ENCODE results near the gene IMP4. TPM values are rescaled to one million over a fixed set of nuclear protein-coding genes. Genes with fewer than 3 reads are reported as not detected.

The IMP4 gene
- total and polyA plus RNA-seq, 2 donors (not counting 1 experiment from before 2014, with no cell fraction given): 102 to 164 TPM

- no peak overlapping the region for H3K4me3 Mint-ChIP-seq
- Histone ChIP-seq H3K4me3 (ENCODE audit: control extremely low read depth in 1 of 5, extremely low read depth in 1 of 5, insufficient read depth in 1 of 5, low read depth in 2 of 5, low read length in 4 of 5) (no peak overlapping the region), H3K27ac (ENCODE audit: low read length in 2 of 2) (no peak overlapping the region), H4K20me1 (ENCODE audit: control insufficient read depth, insufficient read depth, low read length, poor library complexity, severe bottlenecking) (no peaks in the 10 kb centered on the region), H3K36me3 (replicated peaks in 1 of 2; ENCODE audit: control extremely low read depth in 1 of 2, control insufficient read depth in 1 of 2, extremely low read depth in 1 of 2, insufficient read depth in 2 of 2, low read length in 1 of 2) (no peaks in the 10 kb centered on the region), H2AFZ (ENCODE audit: insufficient read depth, low read depth, low read length, poor library complexity, severe bottlenecking) (no peak overlapping the region), H3K4me1 (ENCODE audit: control insufficient read depth in 2 of 2, insufficient read depth in 2 of 2, low read length in 2 of 2) (no peaks in the 10 kb centered on the region), H3K4me2 (replicated peaks; ENCODE audit: low read depth, low read length, poor library complexity, severe bottlenecking) (no peak overlapping the region), H3K27me3 (replicated peaks in 1 of 4; ENCODE audit: control extremely low read depth in 1 of 4, control insufficient read depth in 3 of 4, insufficient read depth in 4 of 4, low read length in 3 of 4) (peaks cover 0 to 4% (median 0%) of the 10 kb centered on the region in 4 experiments), H3K9me3 (ENCODE audit: control extremely low read depth in 1 of 3, control insufficient read depth in 2 of 3, insufficient read depth in 1 of 3, low read length in 2 of 3) (no peaks in the 10 kb centered on the region), H3K9ac (ENCODE audit: low read length) (no peak overlapping the region), H3K79me2 (ENCODE audit: control insufficient read depth, insufficient read depth, low read length) (no peaks in the 10 kb centered on the region)
- no peaks in the 10 kb centered on the region for H3K9me3 Mint-ChIP-seq (ENCODE audit: insufficient read depth)
- ATAC-seq (ENCODE audit: low read depth) (no peak), DNase-seq (no peak)
- intact Hi-C loops (cut with micrococcal nuclease): no loop called here
- H3K4me1 Mint-ChIP-seq: no peaks in the 10 kb centered on the region
- no peak for TF ChIP-seq EZH2 (IDR thresholded peaks at IDR 0.05; ENCODE audit: borderline replicate concordance, insufficient read depth, low read depth, low read length, poor library complexity, severe bottlenecking)
- TF ChIP-seq CTCF (IDR thresholded peaks at IDR 0.05): no peak
- POLR2A ChIA-PET: no interaction called here
- H3K27ac Mint-ChIP-seq: no peak overlapping the region
- CTCF ChIA-PET: no interaction called here
- peaks cover 7% of the 10 kb centered on the region for H3K27me3 Mint-ChIP-seq
These were observed 31.8 kb upstream of the IMP4 start for GRCh38 chr2:130310881-130311280.

- Mint-ChIP-seq H3K27me3 (peaks cover 11% of the 10 kb centered on the region), H3K27ac (no peak overlapping the region), H3K4me3 (no peak overlapping the region), H3K4me1 (no peaks in the 10 kb centered on the region), H3K9me3 (ENCODE audit: insufficient read depth) (no peaks in the 10 kb centered on the region)
- TF ChIP-seq CTCF (IDR thresholded peaks at IDR 0.05) (no peak), EZH2 (IDR thresholded peaks at IDR 0.05; ENCODE audit: borderline replicate concordance, insufficient read depth, low read depth, low read length, poor library complexity, severe bottlenecking) (no peak)
- Histone ChIP-seq H3K9ac (ENCODE audit: low read length) (no peak overlapping the region), H3K9me3 (ENCODE audit: control extremely low read depth in 1 of 3, control insufficient read depth in 2 of 3, insufficient read depth in 1 of 3, low read length in 2 of 3) (no peaks in the 10 kb centered on the region), H3K4me3 (ENCODE audit: control extremely low read depth in 1 of 5, extremely low read depth in 1 of 5, insufficient read depth in 1 of 5, low read depth in 2 of 5, low read length in 4 of 5) (no peak overlapping the region), H3K4me2 (replicated peaks; ENCODE audit: low read depth, low read length, poor library complexity, severe bottlenecking) (no peak overlapping the region), H3K79me2 (ENCODE audit: control insufficient read depth, insufficient read depth, low read length) (no peaks in the 10 kb centered on the region), H3K36me3 (replicated peaks in 1 of 2; ENCODE audit: control extremely low read depth in 1 of 2, control insufficient read depth in 1 of 2, extremely low read depth in 1 of 2, insufficient read depth in 2 of 2, low read length in 1 of 2) (no peaks in the 10 kb centered on the region), H3K27ac (ENCODE audit: low read length in 2 of 2) (no peak overlapping the region), H2AFZ (ENCODE audit: insufficient read depth, low read depth, low read length, poor library complexity, severe bottlenecking) (no peak overlapping the region), H4K20me1 (ENCODE audit: control insufficient read depth, insufficient read depth, low read length, poor library complexity, severe bottlenecking) (no peaks in the 10 kb centered on the region), H3K4me1 (ENCODE audit: control insufficient read depth in 2 of 2, insufficient read depth in 2 of 2, low read length in 2 of 2) (no peaks in the 10 kb centered on the region), H3K27me3 (replicated peaks in 1 of 4; ENCODE audit: control extremely low read depth in 1 of 4, control insufficient read depth in 3 of 4, insufficient read depth in 4 of 4, low read length in 3 of 4) (peaks cover 0 to 8% (median 0%) of the 10 kb centered on the region in 4 experiments)
- WGBS (ENCODE audit: insufficient coverage): 84% methylated on average over 12 of the region's 12 CpGs
- ATAC-seq (ENCODE audit: low read depth): no peak
- ChIA-PET POLR2A (no interaction called here), CTCF (no interaction called here)
- intact Hi-C loops (cut with micrococcal nuclease): no loop called here
- DNase-seq: no peak
These were observed 28.8 kb upstream of the IMP4 start for GRCh38 chr2:130313812-130314334.

All from B cell (primary cell).